GM19240 (cell line): ENCODE measurements around the gene TRMT6.

ENCODE experiments used
- DNase-seq: peaks from one replicate; pipeline ENCODE4 v3.0.0; 2011; ENCODE audit warnings: low spot score; ENCODE audit not compliant: insufficient read length

TRMT6 gene

DNA sequence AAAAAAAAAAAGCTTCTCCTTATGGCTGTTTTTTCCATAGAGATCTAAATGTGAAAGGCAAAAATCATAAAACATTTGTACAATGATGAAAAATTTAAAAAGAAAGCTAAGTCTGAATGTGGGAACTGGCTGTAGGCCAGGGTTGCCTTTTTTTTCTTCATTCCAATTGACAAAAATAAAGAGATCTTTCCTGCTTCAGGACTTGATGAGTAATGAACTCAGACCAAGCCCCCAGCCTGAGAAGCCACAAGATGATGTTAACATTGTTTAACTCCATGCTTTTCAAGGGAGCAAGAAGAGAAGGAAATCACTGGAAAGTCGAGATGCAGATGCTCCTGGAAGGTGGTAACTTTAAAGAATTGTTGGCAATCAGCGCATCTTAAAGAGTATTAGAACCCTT lies 41.4 kb downstream of the TRMT6 start:
- no peak for DNase-seq

- DNase-seq, result no peak
These were observed 49.4 kb downstream of the TRMT6 start for GRCh38 chr20:5900908-5901307.

DNA sequence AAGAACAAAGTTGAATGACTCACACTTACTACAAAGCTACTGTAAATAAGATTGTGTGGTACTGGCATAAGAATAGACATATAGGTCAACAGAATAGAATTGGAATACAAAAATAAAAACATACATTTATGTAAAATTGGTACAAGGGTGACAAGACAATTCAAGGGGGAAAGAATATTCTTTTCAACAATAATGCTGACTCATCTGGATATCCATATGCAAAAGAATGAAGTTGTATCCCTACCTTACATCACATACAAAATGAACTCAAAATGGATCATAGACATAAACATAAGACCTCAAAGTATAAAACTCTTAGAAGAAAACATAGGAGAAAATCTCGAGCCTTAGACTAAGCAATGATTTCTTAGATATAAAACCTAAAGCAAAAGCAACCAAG lies 50.9 kb downstream of the TRMT6 start:
- DNase-seq, result no peak

- DNase-seq, result no peak
These were observed 54.7 kb downstream of the TRMT6 start for GRCh38 chr20:5895626-5896025.

DNA sequence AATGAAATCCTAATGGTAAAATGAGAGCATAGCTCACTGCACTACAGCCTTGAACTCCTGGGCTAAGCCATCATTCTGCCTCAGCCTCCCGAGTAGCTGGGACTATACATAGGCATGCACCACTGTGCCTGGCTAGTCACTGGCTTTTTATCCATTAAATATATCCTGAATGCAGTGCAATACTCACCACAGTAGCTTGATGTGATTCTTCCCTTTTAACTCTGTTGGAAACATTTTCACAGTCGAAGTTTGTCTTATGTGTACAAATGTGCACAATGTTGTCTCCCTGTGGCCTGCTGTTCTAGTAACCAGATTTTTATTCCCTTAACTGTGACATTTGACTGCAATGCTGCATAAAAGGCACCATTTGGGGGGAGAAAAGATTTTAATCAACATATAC lies 56.7 kb downstream of the TRMT6 start:
- no peak for DNase-seq

- no peak for DNase-seq
These were observed 57.3 kb downstream of the TRMT6 start for GRCh38 chr20:5893052-5893451.

DNA sequence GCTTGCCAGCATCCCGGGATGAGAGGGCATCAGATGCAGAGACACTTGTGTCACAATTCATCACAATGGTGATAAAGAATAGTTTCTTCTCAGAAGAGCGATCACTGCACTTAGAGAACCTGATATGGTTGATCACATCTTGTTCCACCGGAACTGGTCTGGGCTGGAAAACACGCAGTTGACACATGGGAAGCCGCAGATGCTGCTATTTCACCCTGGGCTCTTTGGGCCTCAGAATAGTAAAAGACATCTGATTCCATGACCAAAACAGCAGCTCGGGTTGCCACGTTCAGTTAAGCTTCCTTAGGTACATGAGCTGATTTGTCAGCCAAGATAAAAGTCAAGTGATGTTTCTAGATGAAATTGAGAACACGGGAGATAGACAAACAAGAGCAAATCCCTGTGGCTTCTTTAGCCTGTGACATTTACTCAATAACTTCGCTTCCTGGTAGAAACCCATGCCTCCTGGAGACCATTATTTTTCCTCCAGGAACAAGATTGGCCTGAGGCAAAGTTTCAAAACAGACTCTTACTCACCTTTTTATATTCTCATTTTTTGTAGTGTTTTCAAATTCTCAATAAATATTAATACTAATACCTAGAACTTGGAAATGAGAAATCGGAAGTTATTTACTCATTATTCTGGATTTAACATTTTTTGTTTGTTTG lies 59.4 kb downstream of the TRMT6 start:
- DNase-seq, result no peak

GRCh38 chr20:5888041-5888440 lies 62.3 kb downstream of the TRMT6 start:
- no peak for DNase-seq

DNA sequence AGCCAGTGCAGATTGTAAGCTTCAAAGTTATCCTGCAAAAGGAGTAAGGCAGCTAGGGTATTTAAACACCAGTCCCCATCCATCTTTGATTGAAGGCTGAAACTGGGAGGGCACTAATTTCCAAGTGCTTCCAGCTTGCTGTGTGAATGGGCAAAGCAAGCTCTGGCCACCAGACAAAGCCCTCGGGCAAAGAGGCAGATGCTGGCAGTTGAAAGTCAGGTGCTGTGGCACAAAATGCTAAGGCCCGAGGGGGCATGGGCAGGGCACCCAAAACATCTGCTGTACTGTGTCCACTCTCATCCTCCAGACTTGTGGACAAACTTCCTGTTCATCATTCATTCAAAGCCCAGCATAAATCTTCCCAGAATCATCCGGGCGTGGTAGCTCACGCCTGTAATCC lies 62.9 kb downstream of the TRMT6 start:
- no peak for DNase-seq
